Activated CD4-positive, CD25-positive, alpha-beta regulatory T cell treated with anti-CD3 and anti-CD28 coated beads, Interleukin-2, amount 50 U/mL, for 24 hours (primary cell): Measurements from ENCODE around the gene CFAP299.
A peak's percentile ranks its signal among the peaks of the same experiment; 100 is the strongest.

Experiments used
- ATAC-seq, 2 donors: fragments of 150-1000 bp; cut with Tn5 transposase; one replicate each; pipeline ENCODE4 v1.10.0; 2021; ENCODE audit warnings: mild to moderate bottlenecking in 1 of 2, moderate library complexity in 1 of 2

Gene CFAP299

DNA sequence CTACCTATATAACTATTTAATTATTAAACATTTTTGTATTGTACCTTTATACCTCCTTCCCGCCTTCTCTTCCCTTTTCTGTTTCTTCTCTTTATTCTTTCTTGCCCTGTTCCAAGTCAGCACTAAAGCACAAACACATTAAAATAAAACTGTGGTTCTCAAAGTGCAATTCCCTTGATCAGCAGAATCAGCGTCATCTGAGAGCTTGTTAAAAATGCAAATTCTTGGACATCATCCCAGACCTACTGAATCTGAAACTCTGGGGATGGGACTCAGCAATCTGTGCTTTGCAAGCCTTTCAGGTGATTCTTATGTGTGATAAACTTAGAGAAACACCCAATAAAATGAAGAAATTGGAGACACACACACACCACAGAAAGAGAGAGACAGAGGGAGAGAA is 516.5 kb downstream of the CFAP299 start:
- ATAC-seq, result no peak

DNA sequence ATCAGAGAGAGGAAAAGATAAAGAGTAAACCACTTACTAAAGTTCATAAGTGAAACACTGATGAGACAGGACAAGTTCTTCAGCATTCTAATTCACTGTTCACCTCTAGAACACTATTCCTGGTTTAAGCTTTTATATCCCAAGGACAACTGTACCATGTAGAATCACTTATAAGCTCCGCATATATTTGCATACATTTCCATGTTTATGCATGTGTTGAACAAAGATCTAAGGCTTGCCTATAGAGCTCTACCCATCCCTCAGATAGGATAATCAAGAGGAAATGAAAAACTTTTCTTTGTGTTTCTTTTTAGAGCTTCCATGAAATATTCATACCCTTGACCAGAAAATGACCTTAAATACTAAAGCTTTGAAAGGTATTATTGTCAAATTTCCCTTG is 538.0 kb downstream of the CFAP299 start:
- ATAC-seq, result no peak

DNA sequence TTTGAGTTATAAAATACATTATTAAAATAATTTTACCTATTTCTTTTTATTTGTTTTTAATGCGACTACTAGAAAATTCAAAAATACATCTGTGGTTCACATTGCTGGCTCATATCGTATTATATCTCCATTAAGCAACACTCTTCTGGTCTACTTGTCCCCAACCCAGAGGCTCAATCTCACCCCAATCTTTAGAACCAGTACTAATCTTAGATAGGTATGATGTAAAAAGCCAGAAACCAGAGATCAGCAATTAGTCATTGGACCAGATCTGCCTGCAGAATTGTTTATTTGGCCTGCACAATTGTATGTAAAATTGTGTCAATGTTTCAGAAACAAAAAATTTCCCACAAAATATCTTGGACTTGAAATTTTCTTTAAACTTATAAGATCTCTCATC is 539.4 kb downstream of the CFAP299 start:
- ATAC-seq, result no peak

DNA sequence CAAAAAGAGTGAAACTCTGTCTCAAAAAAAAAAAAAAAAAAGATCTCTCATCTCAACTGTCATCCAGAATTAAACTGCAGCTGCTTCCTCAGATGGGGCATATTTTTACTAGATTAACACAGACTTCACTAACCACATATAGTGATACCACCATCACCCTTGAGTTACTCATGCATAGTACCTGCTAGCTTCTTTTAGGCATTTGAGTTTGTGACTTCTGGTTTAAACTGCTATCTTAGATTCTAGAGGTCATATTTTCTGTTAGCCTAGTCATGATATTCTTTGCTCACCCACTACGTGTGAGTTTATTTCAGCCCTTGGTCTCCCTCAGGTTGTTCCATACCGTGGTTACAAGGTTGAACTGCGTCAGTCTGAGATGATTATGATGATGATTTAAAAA is 540.1 kb downstream of the CFAP299 start:
- peak; percentile 51 to 68 for ATAC-seq

DNA sequence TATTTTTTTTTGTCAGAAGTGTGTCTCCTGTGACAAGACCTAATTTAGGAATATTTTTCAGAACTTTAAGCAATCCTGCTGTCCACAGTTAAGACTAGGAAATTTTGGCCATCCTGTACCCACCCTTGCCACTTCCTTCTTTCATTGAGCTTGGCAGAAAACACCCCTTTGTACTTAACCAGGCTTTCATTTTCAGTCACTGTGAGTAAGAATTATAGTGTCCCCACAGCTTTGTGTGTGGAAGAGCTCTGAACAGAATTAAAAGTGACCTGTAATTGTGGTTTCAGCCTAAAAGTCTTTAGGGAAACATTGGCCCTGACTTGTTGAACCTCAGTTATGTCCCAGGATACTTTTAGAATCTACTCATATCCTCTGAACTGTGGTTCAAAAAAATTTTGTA is 541.3 kb downstream of the CFAP299 start:
- ATAC-seq, result no peak

DNA sequence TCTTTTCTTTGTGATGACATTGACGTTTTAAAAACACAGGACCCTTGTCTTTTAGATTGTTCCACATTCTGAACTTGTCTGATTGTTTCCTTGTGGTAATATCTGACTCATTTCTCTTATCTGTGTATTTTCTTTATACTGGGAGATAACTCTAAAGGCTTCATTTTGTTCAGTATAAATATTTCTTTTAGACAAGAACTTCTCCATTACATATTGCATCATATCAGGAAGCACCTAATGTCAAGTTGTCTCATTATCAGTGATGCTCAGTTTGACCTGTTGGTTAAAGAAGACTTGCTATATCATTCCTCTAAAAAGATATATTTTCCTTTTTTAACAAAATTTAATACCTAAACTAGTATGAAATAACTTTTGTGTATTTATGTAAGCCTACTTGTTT is 542.7 kb downstream of the CFAP299 start:
- ATAC-seq, result no peak

DNA sequence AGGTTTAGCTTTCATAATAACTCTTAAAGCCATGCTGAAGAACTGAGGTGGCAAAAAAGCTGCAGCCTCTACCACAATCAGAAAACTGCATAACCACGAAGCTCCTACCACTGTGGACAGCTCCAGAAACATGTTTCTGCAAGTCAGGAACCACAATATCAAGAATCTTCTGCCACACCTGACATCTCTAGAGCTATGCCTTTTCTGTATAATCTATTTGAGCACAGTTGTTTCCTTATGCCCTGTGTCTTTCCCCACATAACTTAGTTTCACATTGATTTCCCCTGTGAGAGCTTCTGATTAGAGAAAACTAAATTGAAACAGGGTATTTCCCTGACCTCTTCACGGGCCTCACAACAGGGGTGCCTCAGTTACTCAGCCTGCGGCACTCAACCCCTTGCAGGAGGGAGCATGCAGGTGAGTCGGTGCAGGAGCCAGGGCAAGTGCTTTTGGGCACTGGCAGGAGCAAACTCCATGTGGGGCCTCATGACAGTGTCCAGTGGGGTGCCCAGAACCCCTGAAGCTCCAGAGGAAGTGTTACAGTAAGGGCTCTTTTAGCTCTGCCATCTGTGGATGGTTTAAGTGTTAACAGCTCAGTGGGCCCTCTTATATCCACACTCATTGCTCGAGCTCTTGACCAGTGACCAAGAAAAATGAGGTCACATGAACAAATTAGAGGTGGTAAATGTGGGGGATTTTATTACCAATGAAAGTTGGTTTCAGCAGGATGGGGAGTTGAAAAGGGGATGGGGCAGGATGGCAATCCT is 562.2 kb downstream of the CFAP299 start:
- ATAC-seq, result no peak

DNA sequence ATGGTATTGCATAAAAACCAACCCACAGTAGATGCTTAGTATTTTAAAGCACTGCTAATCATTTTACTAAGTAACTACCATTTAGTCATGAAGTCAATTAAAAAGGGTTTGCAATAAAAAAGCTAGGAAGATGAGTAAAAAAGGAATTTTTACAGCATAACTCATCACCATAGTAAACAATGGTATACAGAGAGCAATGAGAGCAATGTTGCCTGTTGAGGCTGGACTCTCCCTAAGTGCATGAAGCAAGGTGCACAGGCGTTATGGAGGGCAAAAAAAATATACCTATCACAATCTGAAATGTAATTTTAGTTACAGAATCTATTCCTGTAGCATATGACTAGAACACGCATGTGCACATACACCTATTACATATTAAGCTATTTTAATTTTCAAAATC is 565.4 kb downstream of the CFAP299 start:
- no peak for ATAC-seq

DNA sequence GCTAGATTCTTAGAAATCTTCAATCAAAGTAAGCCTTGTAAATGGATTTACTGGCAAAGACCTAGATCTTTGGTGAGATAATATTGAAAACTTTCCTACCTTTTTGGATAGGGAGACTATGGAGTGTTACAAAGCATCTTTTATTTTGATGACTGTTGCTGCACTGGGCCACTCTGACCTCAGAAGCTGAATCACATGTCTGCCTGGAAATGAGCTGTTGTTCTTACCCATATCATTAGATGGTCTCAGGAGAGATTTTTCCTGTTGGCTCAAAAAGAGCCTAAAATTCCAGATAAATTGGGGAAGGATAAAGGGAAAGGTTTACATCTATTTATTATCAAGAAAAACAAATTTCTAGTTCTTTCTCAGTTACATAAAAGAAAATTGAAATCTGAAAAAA is 567.5 kb downstream of the CFAP299 start:
- ATAC-seq, result no peak

DNA sequence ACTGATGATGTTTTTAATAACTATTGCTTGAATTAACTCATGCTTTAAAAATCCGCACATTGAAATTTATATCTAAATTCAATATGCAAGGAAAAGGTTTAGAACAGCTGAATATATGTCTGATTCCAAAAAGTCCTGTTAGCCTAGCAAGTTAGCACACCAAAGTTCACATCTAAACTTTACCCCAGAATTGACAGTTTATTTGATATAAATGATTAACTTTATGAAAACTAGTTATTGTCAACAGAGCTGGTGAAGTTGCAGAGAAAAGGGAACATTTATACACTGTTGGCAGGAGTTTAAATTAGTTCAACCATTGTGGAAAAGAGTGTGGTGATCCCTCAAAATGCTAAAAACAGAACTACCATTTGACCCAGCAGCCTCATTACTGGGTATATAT is 574.4 kb downstream of the CFAP299 start:
- ATAC-seq, result no peak

DNA sequence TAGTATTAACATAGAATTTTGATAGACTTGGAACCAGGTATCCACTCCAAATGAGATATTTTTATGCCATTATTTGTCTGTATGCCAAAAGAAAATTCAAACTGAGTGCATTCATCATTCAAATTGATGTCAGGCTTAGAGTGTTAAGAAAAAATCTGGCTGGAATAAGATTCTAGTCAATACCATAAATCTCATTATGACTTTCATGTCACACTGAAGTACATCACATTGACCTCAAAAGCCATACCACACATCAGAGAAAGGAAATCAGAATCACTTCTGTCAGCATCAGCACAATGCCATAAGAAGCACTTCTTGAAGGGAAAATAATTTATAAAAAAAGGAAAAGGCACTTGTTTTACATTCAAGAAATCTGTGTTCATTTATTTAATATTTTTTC is 575.9 kb downstream of the CFAP299 start:
- no peak for ATAC-seq

DNA sequence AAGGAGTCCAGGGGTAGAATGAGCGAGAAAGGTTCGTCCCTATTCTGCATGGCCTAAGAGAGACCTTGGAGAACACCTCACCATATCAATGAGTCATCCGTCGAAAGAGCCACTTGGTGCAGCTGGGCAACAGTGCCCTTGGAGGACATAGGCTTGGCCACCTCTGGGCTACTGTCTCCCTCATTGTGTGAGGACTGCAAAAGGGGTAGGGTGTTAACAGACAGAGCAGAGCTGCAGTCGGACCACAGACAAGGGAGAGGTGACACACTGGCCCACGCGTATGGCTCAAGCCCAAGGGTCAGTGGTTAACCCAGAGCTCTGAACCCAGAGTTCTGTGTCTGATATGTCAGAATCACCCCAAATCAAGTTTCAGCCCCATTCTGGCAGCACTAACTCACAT is 576.8 kb downstream of the CFAP299 start:
- ATAC-seq, result no peak

DNA sequence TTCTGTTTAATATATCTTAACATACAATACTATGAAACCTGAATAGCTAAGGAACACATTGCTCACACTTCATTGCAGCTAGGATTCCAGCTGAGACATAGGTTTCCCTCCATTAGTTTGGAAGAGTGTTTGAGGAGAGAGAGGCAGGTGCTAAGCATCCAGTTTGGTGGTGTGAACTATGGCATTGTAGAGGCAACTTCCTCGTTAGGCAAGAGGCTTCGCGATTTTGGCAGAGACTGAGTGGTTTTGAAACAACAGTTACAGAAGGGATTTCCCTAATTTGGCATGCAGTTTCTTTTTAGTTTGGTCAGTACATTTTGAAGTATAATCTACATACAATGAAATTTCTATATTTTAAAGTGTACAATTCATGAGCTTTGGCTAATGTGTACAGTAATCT is 577.9 kb downstream of the CFAP299 start:
- no peak for ATAC-seq

DNA sequence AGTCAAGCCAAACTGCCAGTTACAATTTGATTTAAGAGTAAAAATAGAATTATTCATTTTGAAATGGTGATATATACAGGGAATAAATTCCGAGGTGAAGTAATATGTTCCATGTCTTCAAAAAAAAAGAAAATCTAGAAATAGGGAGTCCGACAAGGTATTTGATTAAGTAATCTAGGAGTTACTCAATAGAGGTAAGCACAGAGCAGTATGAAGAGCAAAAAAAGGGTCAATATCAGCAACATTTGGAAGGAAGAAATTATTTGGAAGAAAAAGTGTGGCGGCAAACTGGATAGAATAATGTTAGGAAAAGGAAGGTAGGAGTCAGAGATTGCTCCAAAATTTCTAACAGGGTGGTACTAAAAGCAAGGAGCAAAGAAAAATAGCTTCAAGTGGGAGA is 581.2 kb downstream of the CFAP299 start:
- ATAC-seq, result no peak

DNA sequence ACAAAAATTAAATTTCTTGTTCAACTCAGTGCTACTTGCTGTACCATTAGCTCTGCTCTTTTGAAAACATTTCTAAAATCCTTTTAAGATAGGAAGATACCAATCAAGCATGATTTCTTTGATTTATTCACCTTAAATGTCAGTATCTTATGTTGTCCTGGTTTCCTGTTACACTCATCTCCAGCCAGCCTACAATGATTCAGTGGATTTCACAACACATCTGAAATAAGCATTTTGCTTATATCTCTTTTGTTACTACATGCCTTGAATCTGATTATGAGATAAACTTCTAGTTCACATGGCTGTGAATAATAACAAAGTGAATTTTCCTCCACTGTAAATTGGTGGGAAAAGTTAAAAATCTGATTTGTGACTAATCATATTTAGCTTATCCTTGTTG is 582.5 kb downstream of the CFAP299 start:
- no peak for ATAC-seq

DNA sequence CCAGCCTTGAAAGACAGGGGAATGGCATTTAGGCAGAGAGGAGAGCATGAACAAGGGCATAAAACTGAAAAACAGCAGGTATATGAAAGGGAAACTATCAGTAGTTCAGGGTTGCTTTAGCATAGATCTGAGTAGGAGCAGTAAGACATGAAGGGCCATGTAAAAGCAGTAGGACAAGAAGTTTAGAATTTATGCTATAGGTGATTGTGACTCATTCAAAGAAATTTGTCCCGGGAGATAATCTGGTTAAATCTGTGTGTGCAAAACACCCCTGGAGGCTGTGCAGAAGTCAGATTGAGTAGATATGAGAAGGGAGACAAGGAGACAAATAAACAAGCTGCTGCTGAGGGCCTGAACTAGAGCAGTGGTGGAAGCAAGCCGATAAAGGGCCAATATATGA is 585.9 kb downstream of the CFAP299 start:
- ATAC-seq, result no peak

DNA sequence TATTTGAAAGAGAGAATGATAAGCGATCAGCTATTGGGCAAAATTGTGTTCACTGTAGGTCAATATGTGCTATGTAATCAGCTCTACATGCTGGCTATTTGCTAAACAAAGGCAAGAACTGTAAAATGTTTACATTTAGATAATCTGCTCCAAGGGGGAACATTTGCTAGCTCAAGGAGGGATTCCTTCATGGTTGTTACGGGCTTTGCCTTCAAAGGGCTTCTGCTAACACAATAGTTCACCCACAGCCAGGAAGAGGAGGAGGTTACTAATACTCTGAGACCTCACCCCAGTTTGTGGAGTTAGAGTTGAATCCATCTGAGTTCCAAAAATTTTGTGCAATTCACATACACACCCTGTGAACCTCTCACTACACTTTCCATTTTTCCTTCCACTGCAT is 587.4 kb downstream of the CFAP299 start:
- no peak for ATAC-seq

DNA sequence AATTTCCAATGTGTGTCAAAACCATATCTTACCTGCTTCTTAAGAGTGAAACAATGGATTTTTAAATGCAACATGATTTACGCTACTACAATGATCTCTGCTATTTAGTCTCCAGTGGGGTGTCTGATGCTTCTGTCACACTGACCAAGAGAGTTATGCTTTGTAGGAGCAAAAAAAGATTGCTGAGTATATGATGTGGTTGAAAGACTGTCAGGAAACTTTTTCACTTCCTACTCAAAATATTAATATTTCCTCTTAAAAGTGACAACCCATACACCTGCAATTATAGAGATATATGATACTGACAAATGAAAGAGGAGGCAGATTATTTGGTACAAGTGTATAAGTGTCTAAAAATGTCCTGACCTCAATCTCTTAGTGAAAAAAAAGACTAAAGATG is 589.8 kb downstream of the CFAP299 start:
- no peak for ATAC-seq

DNA sequence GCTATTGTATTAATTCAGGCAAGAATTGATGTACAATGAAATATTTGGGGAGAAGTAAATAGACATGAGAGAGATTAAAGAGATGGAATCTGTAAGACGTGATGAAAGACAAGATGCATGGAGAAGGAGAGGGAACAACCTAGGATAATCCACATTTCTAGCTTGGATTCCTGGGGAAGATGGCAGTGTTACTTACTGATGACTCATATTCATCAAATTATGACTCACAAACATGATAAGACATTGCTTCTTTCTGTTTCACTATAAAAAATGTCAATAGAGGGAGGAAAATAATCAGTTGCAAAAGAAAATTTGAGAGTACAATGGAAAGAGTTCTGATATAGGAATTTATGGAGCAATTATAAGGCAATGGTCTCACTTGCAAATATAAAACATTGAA is 590.9 kb downstream of the CFAP299 start:
- ATAC-seq, result no peak

DNA sequence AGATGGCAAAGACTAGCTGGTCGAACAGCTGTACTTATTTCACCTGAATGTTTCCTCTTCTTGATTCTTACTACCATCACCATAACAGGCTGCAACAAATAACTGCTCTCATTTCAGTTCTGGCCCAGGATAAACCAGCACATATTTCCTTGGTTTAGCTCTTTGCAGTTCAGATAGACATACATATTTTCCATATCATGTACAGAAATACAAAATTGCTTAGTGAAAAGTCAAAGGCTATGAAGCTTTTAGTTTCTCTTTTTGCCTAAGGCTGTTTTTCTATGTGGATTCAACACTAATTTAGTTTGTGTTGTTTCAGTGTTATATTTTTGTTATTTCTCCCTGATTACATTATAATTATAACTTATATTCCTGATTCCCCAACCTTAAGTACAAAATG is 591.4 kb downstream of the CFAP299 start:
- no peak for ATAC-seq

DNA sequence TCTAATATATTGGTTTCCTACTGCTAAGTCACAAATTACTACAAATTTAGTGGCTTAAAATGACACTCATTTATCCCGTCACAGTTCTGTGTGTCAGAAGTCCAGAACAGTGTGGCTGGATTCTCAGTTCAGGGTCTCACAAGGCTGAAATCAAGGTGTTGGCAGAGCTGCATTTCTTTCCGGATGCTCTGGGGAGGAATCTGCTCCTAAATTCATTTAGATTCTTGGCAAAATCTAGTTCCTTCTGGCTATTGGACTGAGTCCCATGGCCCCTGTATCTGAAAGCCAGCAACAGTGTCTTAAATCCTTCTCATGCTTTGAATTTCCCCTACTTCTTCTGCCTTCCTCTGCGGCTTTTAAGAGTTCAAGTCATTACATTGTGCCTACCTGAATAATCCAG is 591.9 kb downstream of the CFAP299 start:
- no peak for ATAC-seq

DNA sequence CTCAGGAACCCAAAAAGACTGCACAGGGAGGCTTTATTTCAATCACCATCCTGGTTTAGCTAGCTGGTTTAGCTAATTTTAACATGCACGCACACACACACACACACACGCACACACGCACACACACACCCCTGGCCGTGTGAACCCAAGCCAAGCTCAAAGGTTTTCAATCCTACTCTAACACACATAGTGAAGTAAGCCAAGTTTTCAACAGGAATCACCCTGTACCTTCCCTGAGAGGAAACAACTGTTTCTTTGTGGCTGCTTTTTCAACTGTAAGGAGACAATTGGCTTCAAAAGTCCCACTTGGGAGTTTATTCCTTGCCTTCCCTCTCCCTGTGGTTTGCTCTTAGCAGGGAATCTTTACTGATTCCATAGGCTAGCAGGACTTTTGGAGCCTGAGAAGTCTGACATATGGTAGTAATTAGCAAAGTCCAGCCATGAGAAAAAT is 596.1 kb downstream of the CFAP299 start:
- no peak for ATAC-seq

DNA sequence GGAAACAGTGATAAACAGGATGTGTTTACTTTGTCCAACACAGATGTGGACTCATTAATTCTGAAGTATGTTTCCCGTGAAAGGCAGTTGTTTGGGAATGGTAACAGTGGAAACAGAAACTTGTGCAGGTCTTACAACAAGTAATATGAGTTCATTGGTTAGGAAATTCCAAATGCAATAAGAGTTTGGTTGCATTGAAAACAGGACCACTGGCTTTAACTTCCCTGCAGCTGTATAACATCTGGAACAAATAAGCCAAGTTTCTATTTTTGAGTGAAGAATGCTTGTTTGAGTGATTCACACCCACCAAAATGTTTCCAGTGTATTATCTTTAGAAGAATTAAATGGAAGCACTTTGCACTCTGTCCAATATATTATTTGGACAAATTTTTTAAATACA is 612.6 kb downstream of the CFAP299 start:
- no peak for ATAC-seq

DNA sequence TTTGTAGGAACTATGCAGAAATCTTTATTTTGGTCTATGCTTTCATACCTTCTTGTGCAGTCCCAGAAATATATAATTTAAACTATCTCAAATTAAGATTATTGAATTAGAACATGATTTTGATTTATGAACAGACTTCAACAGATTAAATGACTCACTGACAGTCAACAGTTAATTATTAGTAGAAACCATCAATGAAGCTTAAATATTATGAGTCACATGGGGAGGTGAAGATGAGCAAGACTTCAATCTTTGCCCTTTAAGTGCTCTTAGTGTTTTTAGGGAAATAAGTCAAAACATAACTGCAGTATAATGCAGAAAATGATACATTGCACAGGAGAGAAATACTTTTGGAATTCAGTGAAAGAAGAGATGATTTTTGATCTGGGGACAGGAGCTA is 613.5 kb downstream of the CFAP299 start:
- ATAC-seq, result no peak

DNA sequence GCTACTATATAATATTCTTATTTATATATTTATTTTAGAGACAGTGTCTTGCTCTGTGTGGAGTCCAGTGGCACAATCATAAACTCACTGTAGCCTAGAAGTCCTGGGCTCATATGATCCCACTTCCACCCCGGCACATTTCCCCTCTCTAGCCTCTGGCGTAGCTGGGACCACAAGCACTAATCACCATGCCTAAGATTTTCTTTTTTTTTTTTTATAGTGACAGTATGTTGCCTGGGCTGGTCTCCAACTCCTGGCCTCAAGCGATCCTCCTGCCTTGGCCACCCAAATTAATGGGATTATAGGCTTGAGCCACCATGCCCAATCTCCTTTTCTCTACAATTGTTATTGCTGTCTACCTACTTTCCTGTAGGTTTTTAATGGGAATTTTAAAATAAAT is 620.9 kb downstream of the CFAP299 start:
- no peak for ATAC-seq
